CD14-positive monocyte (primary cell): ENCODE data around the gene HK1. TPM values are rescaled to one million over a fixed set of nuclear protein-coding genes. Genes with fewer than 3 reads are reported as not detected.

Source experiments
- DNase-seq, 3 donors: peaks; one replicate each; pipeline ENCODE4 v3.0.0-alpha.2; 2011 to 2022
- H2AFZ ChIP-seq: 2 replicates; pipeline ENCODE4 v1.6.0; 2012; ENCODE audit warnings: mild to moderate bottlenecking, low read depth, low read length, inconsistent platforms; ENCODE audit not compliant: insufficient read depth, poor library complexity, severe bottlenecking
- H3K27ac ChIP-seq, 2 donors: 1 replicate in 1 of 2; 2 replicates in 1 of 2; pipeline ENCODE4 v1.5.1; 2012 to 2013; ENCODE audit warnings: low read length in 2 of 2, control low read depth in 1 of 2, inconsistent platforms in 1 of 2, low read depth in 1 of 2, mild to moderate bottlenecking in 1 of 2
- H3K27me3 ChIP-seq, 2 donors: one replicate each; pipeline versions ENCODE4 v1.6.0 to v1.6.1; 2011 to 2013; ENCODE audit warnings: low read length in 2 of 2; ENCODE audit not compliant: control insufficient read depth in 2 of 2, insufficient read depth in 2 of 2
- H3K36me3 ChIP-seq, 2 donors: replicated peaks in 1 of 2; 1 replicate in 1 of 2; 2 replicates in 1 of 2; pipeline versions ENCODE4 v1.5.1 to v1.6.1; 2012 to 2013; ENCODE audit warnings: low read length in 2 of 2, control low read depth in 1 of 2, inconsistent platforms in 1 of 2, mild to moderate bottlenecking in 1 of 2; ENCODE audit not compliant: insufficient read depth in 2 of 2, control insufficient read depth in 1 of 2
- H3K4me1 ChIP-seq, 2 donors: 1 replicate in 1 of 2; 2 replicates in 1 of 2; pipeline versions ENCODE4 v1.5.1 to v1.6.1; 2012 to 2013; ENCODE audit warnings: low read length in 2 of 2, control low read depth in 1 of 2, inconsistent platforms in 1 of 2, mild to moderate bottlenecking in 1 of 2, moderate library complexity in 1 of 2; ENCODE audit not compliant: insufficient read depth in 2 of 2, control insufficient read depth in 1 of 2
- H3K4me2 ChIP-seq: replicated peaks from 2 replicates; pipeline ENCODE3; 2012; ENCODE audit warnings: low read length, moderate library complexity, mild to moderate bottlenecking; ENCODE audit not compliant: poor library complexity, severe bottlenecking; ENCODE audit errors: extremely low read depth
- H3K4me3 ChIP-seq, 3 experiments: fragments of 200-600 bp in 1 of 3; sonication (generic) in 1 of 3; replicated peaks in 1 of 3; 1 replicate in 2 of 3; 2 replicates in 1 of 3; pipeline ENCODE4 v1.5.1; 2011 to 2013; ENCODE audit warnings: low read length in 3 of 3, mild to moderate bottlenecking in 3 of 3, control low read depth in 2 of 3, low read depth in 2 of 3, inconsistent platforms in 1 of 3, moderate library complexity in 1 of 3
- H3K79me2 ChIP-seq: 2 replicates; pipeline ENCODE4 v1.6.0; 2012; ENCODE audit warnings: mild to moderate bottlenecking, control low read depth, inconsistent platforms, low read length, moderate library complexity; ENCODE audit not compliant: insufficient read depth
- H3K9ac ChIP-seq: 2 replicates; pipeline ENCODE4 v1.6.0; 2017; ENCODE audit warnings: low read length, mild to moderate bottlenecking; ENCODE audit not compliant: insufficient read depth, poor library complexity, severe bottlenecking
- H3K9me3 ChIP-seq, 2 donors: replicated peaks in 1 of 2; 1 replicate in 1 of 2; 2 replicates in 1 of 2; pipeline versions ENCODE4 v1.5.1 to v1.6.1; 2012 to 2013; ENCODE audit warnings: low read length in 2 of 2, control low read depth in 1 of 2; ENCODE audit not compliant: control insufficient read depth in 1 of 2, insufficient read depth in 1 of 2
- H4K20me1 ChIP-seq: 2 replicates; pipeline ENCODE4 v1.6.0; 2012; ENCODE audit warnings: mild to moderate bottlenecking, low read length, control low read depth, moderate library complexity; ENCODE audit not compliant: insufficient read depth
- H3K27ac Mint-ChIP-seq, 7 donors: one replicate each; pipeline ENCODE4 v1.8.0; 2020; ENCODE audit warnings: mild to moderate bottlenecking in 7 of 7, mixed read lengths in 7 of 7, moderate library complexity in 6 of 7, inconsistent platforms in 2 of 7
- H3K27me3 Mint-ChIP-seq, 3 donors: one replicate each; pipeline ENCODE4 v1.8.0; 2021 to 2022; ENCODE audit warnings: low read depth in 3 of 3, mild to moderate bottlenecking in 3 of 3, mixed read lengths in 3 of 3, moderate library complexity in 3 of 3, inconsistent platforms in 1 of 3
- H3K36me3 Mint-ChIP-seq, 2 donors: one replicate each; pipeline ENCODE4 v1.8.0; 2020; ENCODE audit warnings: mixed read lengths in 2 of 2, inconsistent platforms in 1 of 2, mild to moderate bottlenecking in 1 of 2
- H3K4me1 Mint-ChIP-seq: one replicate; pipeline ENCODE4 v1.8.0; 2020; ENCODE audit warnings: mild to moderate bottlenecking, mixed read lengths
- H3K4me3 Mint-ChIP-seq, 2 donors: one replicate each; pipeline ENCODE4 v1.8.0; 2020; ENCODE audit warnings: mild to moderate bottlenecking in 2 of 2, mixed read lengths in 2 of 2, moderate library complexity in 1 of 2
- H3K9me3 Mint-ChIP-seq, 7 donors: one replicate each; pipeline ENCODE4 v1.8.0; 2020 to 2022; ENCODE audit warnings: mixed read lengths in 7 of 7, mild to moderate bottlenecking in 6 of 7, moderate library complexity in 6 of 7, inconsistent platforms in 2 of 7
- CTCF ChIP-seq: fragments of 200-600 bp; IDR thresholded peaks from one replicate; pipeline ENCODE4 v1.8.0; 2022; ENCODE audit warnings: antibody characterized with exemption, mild to moderate bottlenecking
- WGBS: methylation state at CpG from one replicate; pipeline ENCODE4 v1.1.5; 2013; ENCODE audit warnings: missing lambda C conversion rate; ENCODE audit not compliant: insufficient coverage; 5-methylcytosine and 5-hydroxymethylcytosine counted together
- intact Hi-C, 2 donors: fragments of 100-400 bp; cut with micrococcal nuclease; formaldehyde crosslinking; loops; one replicate each; pipeline versions ENCODE4 v1.15.0 to v1.15.1; 2023
- polyA plus RNA-seq, 3 donors: library from polyadenylated mRNA; depleted of rRNA in 1 of 3; unstranded in 2 of 3; stranded (reverse) in 1 of 3; fragments of 300-500 nt in 2 of 3; fragments of >200 nt in 1 of 3; fragmentation: Illumina TruSeq in 2 of 3; gene quantifications; 1 replicate in 2 of 3; 2 replicates in 1 of 3; pipeline ENCODE4 v1.2.3, GENCODE V29; 2012 to 2021

Gene HK1
- polyA plus RNA-seq, 3 donors = 57.9 to 146 (median 125) TPM

- no peaks in the 10 kb centered on the region for H3K27me3 ChIP-seq
- H3K79me2 ChIP-seq = peaks cover 94% of the 10 kb centered on the region
- H3K4me3 ChIP-seq = no peak overlapping the region
- Mint-ChIP-seq H3K9me3 (peaks cover 0 to 3% (median 0%) of the 10 kb centered on the region in 7 donors), H3K36me3 (peaks cover 33 to 49% of the 10 kb centered on the region in 2 donors), H3K4me3 (no peak overlapping the region), H3K27me3 (peaks cover 0 to 6% (median 0%) of the 10 kb centered on the region in 3 donors), H3K4me1 (peaks cover 90% of the 10 kb centered on the region), H3K27ac (peak overlapping the region; percentile 65 to 95 (median 80))
- H3K9ac ChIP-seq = no peak overlapping the region
- TF ChIP-seq CTCF = no peak
- H3K27ac ChIP-seq = peak overlapping the region; percentile 45 to 83
- DNase-seq = no peak
- no peaks in the 10 kb centered on the region for H3K9me3 ChIP-seq
- peaks cover 71 to 73% of the 10 kb centered on the region in 2 donors for H3K4me1 ChIP-seq
- peaks cover 22 to 32% of the 10 kb centered on the region in 2 donors for H3K36me3 ChIP-seq
- 83% methylated on average over 1 of the region's 2 CpGs for WGBS
- intact Hi-C loops = loop anchor here in 1 of 2 donors (5.0 kb wide), 1 partner anchor 33 kb away; no protein-coding TSS in a partner anchor
- no peak overlapping the region for H3K4me2 ChIP-seq
- no peak overlapping the region for H2AFZ ChIP-seq
- H4K20me1 ChIP-seq = peaks cover 34% of the 10 kb centered on the region
Observed at GRCh38 chr10:69345402-69345801, 67.1 kb downstream of the HK1 start.

GRCh38 chr10:69345890-69346474, 67.7 kb downstream of the HK1 start:
- H4K20me1 ChIP-seq = peaks cover 28% of the 10 kb centered on the region
- H3K9me3 Mint-ChIP-seq = peaks cover 0 to 3% (median 0%) of the 10 kb centered on the region in 7 donors
- H3K36me3 Mint-ChIP-seq = peaks cover 34 to 50% of the 10 kb centered on the region in 2 donors
- H3K4me3 Mint-ChIP-seq = peak overlapping the region; percentile 30 to 34
- 20% methylated on average over 2 of the region's 8 CpGs for WGBS
- H3K4me2 ChIP-seq = peak overlapping the region; percentile 58
- H3K79me2 ChIP-seq = peaks cover 92% of the 10 kb centered on the region
- no peaks in the 10 kb centered on the region for H3K9me3 ChIP-seq
- no peak for TF ChIP-seq CTCF
- H3K27ac ChIP-seq = peak overlapping the region; percentile 59 to 83
- peak overlapping the region in 1 of 3 experiments; percentile 41 for H3K4me3 ChIP-seq
- intact Hi-C loops = loop anchor here in 1 of 2 donors (1.0 to 5.0 kb wide), 2 partner anchors 9 to 34 kb away; no protein-coding TSS in a partner anchor
- H3K4me1 Mint-ChIP-seq = peaks cover 88% of the 10 kb centered on the region
- H3K27me3 Mint-ChIP-seq = peaks cover 0 to 6% (median 0%) of the 10 kb centered on the region in 3 donors
- DNase-seq = no peak
- no peak overlapping the region for H2AFZ ChIP-seq
- H3K4me1 ChIP-seq = peaks cover 74 to 75% of the 10 kb centered on the region in 2 donors
- no peak overlapping the region for H3K9ac ChIP-seq
- peaks cover 22 to 32% of the 10 kb centered on the region in 2 donors for H3K36me3 ChIP-seq
- H3K27ac Mint-ChIP-seq = peak overlapping the region; percentile 69 to 95 (median 87)
- no peaks in the 10 kb centered on the region for H3K27me3 ChIP-seq
